Stimulated activated CD4-positive, alpha-beta T cell treated with anti-CD3 and anti-CD28 coated beads, TNF-alpha, amount 100 ng/mL, for 48 hours (primary cell): ENCODE data around the gene DBH.

Experiments
- DNase-seq, 3 donors: peaks; one replicate each; pipeline ENCODE4 v3.0.0-alpha.2; 2020; ENCODE audit warnings: low read depth in 3 of 3

The DBH gene

GRCh38 chr9:133643362-133643755 is 7.2 kb downstream of the DBH start:
- DNase-seq: no peak

- DNase-seq: no peak
Observed at GRCh38 chr9:133643978-133644760, 8.0 kb downstream of the DBH start.

GRCh38 chr9:133645021-133645765 is 9.0 kb downstream of the DBH start:
- DNase-seq: no peak

- no peak for DNase-seq
Observed at GRCh38 chr9:133647148-133647547, 11.0 kb downstream of the DBH start.

GRCh38 chr9:133647765-133648469 is 11.8 kb downstream of the DBH start:
- DNase-seq: no peak

GRCh38 chr9:133649194-133649593 is 13.0 kb downstream of the DBH start:
- no peak for DNase-seq

GRCh38 chr9:133650026-133650425 is 13.9 kb downstream of the DBH start:
- DNase-seq: no peak

GRCh38 chr9:133653638-133654037 is 17.5 kb downstream of the DBH start:
- DNase-seq: no peak

- DNase-seq: no peak
Observed at GRCh38 chr9:133654736-133655657, 18.8 kb downstream of the DBH start.

- no peak for DNase-seq
Observed at GRCh38 chr9:133655701-133656100, 19.5 kb downstream of the DBH start.

- DNase-seq: no peak
Observed at GRCh38 chr9:133656211-133657119, 20.3 kb downstream of the DBH start.

- no peak for DNase-seq
Observed at GRCh38 chr9:133657120-133657661, 21.0 kb downstream of the DBH start.

- DNase-seq: no peak
Observed at GRCh38 chr9:133658442-133659431, 22.6 kb downstream of the DBH start.

GRCh38 chr9:133659516-133659915 is 23.4 kb downstream of the DBH start:
- DNase-seq: no peak

- DNase-seq: no peak
Observed at GRCh38 chr9:133661846-133662540, 25.8 kb downstream of the DBH start.

GRCh38 chr9:133664173-133665050 is 28.2 kb downstream of the DBH start:
- no peak for DNase-seq

GRCh38 chr9:133665096-133665495 is 28.9 kb downstream of the DBH start:
- no peak for DNase-seq
